Activated CD8-positive, alpha-beta memory T cell treated with anti-CD3 and anti-CD28 coated beads for 24 hours (primary cell): ENCODE measurements around the gene AKR1C3.
"Not testable (repeated sequence)": the region's sequence is repeated elsewhere in the genome, so short reads cannot be mapped to it uniquely, and the experiment has no call there.

Experiments used
- DNase-seq: peaks from one replicate; pipeline ENCODE4 v3.0.0-alpha.2; 2020

Gene AKR1C3

DNA sequence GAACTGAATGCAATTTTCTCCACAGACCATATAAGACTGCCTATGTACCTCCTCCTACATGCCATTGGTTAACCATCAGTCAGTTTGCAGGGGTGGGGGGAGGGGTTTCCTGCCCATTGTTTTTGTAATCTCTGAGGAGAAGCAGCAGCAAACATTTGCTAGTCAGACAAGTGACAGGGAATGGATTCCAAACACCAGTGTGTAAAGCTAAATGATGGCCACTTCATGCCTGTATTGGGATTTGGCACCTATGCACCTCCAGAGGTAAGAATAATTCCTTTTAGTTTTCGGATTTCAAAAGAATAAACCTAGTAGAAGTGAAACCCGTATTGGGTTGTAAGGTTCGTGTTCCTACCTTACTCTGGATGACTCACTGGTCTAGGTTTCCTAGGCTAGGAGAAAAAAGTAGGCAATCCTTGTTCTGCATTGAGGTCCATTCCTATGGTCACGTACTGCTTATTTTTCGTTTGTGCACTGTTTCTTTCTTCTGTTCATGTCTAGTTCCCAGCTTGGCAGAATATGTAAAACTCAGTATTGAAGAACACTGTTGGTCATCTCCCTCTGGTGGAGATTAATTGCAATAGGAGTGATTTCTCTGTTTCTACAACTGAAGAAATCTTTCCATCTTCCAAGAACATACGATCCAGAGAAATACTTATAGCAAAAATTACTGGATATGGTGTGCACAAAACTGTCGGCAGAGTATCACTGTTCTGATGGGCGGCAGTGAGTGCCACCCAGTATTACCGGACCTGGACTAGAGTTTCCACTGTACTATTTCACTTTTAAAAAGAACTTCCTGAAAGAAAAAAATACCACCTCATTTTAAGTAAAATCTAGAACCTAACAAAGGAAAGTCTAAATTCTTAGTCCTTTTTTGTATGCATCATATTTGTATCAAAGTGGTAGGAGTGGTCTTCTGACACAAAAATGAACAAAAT is at the start of gene AKR1C3:
TSS of gene AKR1C3 (plus strand) at position 150 of the 941 bp plus-strand sequence. CDS start at position 181, 31 bp downstream.
- no peak for DNase-seq

DNA sequence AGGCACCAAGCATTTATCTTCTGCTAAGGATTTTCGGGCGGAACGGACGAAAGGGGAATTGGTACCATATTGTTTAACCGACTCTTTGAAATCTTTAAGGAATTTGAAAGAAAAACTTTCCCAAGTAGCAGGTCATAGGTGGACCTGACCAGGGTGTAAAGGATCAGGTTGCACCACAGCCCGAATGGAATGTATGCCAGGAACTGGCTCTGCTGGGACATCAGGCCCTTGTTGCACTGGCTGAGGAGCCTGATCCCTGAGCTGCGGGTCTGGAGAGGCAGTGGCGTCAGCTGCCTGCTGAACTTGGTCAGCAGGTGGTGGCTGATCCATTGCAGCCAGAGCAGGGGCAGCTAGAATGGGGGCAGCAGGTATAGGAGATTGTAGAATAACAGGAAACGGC is 49.1 kb upstream of the AKR1C3 start:
- DNase-seq = no peak

DNA sequence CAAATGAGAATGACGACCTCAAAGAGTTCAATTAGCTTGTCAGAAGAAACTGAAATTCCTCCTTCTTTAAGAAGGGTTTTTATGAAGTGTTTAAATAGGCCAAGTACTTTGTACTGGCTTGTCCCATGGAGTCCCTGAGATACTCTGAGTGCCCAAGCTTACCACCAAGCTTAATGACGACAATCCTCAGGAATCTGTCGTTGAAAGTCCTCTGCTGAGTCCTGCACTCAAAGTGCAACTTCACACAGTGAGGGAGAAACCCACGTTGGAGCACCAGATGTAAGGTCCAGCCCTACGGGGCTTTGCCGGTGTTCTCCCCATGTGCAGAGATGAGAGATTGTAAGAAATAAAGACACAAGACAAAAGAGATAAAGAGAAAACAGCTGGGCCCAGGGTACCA is 47.8 kb upstream of the AKR1C3 start:
- DNase-seq = no peak

DNA sequence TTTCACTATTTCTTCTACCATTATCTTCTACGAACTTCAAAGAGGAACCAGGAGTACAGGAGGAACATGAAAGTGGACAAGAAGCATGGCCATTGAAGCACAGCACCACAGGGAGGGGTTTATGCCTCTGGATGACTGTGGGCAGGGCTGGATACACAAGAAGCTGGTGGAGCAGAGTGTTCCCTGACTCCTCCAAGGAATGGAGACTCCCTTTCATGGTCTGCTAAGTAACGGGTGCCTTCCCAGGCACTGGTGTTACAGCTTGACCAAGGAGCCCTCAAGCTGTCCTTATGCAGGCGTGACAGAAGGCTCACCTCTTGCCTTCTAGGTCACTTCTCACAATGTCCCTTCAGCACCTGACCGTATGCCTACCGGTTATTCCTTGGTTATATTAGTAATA is 47.2 kb upstream of the AKR1C3 start:
- not testable (repeated sequence) for DNase-seq

DNA sequence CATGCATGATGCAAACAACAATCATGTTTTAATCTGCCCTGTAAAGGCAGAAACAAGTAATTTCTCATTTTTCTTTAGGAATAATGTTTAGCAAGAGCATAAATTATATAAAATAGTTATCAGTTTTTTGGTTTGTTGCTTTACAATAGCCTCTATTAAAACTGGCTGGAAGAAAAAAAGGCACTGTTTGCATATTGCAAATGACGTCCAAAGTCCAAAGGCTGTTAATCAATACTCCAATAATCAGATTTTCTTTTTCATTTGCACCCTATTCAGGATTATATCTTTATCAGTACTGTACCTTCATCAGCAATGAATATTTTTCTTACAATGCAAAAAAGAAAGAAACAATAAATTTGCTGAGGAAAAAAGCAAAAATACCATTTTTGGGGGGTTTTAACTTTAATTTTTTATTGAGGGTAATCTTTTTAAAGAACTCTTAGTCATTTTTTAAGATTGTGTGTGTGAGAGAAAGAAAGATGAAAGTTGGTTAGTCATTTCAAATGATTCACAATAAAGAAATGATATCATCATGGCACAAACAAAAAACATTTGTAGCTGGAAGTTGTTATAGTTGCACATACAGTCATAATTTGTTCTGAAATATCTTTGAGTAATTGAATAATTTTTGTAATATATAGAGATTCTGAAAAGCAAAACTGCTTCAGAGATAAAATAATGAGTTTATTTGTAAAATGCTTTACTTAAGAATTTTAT is 46.1 kb upstream of the AKR1C3 start:
- DNase-seq = no peak

DNA sequence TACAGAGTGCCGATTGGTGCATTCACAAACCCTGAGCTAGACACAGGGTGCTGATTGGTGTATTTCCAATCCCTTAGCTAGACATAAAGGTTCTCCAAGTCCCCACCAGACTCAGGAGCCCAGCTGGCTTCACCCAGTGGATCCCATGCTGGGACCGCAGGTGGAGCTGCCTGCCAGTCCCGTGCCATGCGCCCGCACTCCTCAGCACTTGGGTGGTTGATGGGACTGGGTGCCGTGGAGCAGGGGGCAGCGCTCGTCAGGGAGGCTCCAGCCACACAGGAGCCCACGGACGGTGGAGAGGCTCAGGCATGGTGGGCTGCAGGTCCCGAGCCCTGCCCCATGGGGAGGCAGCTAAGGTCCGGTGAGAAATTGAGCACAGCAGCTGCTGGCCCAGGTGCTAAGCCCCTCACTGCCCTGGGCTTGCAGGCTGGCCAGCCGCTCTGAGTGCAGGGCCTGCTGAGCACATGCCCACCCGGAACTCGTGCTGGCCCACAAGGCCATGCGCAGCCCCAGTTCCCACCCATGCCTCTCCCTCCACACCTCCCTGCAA is 41.2 kb upstream of the AKR1C3 start:
- not testable (repeated sequence) for DNase-seq

DNA sequence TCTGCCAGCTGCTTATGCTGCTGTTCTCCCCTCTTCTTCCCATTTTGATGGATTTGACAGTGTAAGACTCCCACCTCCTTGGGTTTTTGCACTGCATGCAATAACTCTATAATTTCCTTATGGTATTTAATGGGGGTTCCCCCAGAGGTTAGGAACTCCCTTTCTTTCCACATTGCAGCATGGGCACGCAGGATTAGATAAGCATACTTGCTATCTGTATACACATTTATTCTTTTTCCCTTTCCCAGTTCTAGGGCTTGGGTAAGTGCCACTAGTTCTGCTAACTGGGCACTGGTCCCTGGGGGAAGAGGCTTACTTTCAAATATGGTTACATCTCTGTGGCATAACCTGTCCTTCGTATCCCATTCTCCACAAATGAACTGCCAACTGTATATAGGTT is 39.4 kb upstream of the AKR1C3 start:
- DNase-seq = not testable (repeated sequence)

DNA sequence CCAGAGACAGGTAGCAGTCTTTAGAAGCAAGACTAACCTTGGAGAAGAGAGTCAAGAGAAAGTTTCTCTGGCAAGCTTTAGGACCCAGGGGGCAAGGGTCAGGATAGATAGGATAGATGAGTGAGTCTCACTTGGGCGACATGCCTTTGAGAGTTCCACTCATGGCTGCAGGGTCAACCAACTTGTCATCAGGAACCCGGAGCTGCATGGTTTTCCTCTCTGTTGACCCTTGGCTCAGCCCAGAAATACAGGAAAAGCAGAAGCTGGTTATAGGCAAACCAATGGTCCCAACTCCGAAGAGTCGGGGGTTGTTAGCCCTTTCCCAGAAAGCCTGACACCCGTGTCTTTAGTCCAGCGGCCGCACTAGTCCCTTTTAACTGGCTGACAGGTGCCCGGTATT is 34.9 kb upstream of the AKR1C3 start:
- DNase-seq = not testable (repeated sequence)

DNA sequence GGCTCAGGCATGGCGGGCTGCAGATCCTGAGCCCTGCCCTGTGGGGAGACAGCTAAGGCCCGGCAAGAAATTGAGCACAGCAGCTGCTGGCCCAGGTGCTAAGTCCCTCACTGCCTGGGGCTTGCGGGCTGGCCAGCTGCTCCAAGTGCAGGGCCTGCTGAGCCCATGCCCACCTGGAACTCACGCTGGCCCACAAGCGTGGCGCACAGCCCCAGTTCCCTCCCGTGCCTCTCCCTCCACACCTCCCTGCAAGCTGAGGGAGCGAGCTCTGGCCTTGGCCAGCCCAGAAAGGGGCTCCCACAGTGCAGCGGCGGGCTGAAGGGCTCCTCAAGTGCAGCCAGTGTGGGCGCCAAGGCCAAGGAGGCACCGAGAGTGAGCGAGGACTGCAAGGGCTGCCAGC is 33.4 kb upstream of the AKR1C3 start:
- DNase-seq = not testable (repeated sequence)

DNA sequence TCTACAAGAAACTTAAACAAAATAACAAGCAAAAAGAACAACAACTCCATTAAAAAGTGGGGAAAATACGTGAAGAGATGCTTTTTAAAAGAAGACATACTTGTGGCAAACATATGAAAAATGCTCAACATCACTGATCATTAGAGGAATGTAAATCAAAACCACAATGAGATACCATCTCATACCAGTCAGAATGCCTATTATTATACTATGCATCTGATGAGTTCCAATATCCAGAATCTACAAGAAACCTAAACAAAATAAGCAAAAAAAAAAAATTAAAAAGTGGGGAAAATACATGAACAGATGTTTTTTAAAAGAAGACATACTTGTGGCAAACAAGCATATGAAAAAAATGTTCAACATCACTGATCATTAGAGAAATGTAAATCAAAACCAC is 29.6 kb upstream of the AKR1C3 start:
- DNase-seq = no peak

DNA sequence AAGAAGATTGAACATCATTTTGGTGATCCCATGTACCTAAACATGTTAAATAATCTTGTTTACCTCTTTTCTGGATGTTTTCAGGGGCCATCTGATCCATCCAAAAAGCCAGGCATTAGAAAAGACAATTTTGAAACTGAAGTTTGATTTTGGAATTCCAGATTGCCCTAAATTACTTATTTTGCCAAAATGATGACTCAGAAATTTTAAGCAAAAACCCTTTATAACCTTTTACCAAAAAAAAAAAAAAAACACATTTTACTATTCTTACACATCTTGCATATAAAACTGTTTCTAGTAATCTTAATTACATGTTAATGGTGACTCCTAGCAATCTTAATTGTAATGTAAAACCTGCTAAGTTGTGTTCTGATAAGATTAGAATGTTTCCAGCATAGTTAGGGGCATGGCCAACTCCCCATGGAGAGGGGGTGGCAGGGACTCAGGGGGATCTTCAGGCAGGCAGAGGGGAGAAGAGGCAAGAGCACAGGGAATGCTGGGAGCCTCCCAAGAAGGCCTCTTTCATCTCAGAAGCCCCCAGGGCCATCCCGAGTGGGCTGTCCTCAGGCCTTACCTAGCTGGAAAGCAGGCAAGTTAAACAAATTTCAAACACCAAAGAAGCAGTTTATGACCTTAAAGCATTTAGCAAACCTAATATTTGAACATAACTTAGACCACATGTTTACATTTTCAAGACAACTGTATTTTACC is 25.8 kb upstream of the AKR1C3 start:
- no peak for DNase-seq

DNA sequence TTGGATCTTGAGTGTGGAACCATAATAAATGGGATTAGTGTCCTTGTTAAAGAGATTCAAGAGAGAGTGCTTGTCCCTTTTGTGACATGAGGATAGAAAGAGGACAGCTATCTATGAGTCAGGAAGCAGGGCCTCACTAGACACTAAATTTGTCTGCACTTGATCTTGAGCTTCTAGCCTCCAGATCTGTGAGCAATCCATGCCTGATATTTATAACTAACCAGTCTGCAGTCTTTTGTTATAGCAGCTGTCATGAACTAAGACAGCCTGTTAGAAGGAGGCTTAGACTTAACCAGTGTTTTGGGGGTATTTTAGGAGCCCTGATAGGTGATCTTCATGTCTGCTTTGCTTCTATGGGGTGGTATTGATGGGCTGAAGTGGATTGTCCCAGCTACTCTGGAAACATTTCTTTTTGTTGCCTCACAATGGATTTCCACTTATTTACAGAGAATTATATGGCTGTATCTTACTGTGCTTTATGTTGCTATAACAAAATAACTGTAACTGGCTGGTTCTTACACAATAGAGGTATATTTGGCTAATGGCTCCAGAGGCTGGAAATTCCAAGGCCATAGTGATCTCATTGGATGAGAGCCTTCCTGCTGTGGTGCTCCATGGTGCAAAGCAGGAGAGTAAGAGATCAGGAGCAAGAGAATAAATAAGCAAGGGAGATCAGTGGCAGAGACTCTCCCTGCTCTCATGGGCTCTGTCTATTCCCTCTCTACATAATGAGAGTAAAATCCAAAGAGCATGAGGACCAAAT is 23.4 kb upstream of the AKR1C3 start:
- DNase-seq = no peak

DNA sequence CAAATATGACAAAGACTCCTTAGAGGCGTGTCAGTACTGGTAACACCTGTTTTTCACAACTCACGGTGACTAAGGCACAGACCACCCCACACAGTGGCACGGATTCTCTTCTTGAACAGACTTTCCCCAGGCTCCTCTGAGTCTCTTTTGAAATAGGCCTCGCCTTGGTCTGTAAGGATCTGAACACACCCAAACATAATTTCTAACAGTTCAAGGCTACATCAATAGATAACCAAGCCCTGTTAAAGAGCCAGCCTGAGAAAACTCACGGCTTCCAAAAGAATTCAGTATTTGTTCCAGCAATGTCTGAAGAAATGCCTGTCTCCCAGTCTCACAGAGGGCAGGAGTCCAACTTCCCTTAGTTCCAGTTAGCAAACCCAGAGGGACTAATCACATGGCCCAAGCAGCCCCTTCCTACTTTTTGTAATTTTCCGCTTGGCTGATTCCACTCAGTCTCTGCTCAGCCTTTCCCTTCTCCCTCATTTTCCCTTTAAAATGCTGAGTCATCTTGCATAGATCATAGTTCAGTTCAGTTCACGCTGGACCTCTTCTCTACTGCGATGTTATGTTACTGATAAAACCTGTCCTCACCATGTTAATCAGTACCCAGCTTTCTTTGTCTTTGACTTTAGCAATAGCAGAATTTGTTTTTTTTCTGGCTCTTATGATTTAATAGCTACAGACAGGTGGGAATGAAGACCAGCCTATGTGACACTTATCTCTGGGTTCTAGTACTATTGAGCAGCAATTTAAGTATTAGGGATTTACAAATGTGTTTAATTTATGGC is 22.6 kb upstream of the AKR1C3 start:
- DNase-seq = no peak

DNA sequence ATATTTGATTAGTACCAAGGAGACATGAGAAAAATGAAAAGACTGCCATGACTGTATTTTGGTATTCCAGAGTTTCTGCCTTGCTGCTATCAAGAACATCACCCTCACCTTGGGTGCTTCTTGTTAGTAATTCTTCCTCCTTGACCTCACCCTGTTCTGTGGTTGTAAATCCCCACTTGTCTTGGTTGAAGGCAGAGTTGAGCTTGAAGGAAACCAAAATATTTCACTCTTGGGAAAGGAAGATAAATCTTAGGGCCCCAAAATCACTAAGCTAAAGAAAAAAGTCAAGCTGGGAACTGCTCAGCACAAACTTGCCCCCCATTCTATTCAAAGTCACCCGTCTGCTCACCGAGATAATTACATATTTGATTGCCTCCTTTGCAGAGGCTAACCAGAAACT is 20.6 kb upstream of the AKR1C3 start:
- no peak for DNase-seq

DNA sequence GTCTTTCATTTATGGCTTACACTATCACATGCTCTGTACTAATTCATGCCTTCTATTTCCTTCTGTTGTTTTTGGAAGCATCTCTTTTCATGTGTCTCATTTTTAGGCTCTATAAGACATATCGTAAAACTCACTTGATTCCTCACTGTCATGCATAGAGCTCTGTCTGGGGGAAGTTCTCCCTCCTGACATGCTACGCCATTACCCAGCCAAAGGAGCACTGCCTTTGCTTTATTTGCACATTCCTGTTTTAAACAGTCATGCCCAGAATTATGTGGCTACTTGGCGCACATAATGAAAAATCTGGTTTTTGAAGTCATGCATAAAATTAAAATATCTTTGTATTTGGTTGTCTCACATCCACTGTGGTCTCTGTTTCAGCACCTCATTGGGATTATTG is 17.6 kb upstream of the AKR1C3 start:
- no peak for DNase-seq

DNA sequence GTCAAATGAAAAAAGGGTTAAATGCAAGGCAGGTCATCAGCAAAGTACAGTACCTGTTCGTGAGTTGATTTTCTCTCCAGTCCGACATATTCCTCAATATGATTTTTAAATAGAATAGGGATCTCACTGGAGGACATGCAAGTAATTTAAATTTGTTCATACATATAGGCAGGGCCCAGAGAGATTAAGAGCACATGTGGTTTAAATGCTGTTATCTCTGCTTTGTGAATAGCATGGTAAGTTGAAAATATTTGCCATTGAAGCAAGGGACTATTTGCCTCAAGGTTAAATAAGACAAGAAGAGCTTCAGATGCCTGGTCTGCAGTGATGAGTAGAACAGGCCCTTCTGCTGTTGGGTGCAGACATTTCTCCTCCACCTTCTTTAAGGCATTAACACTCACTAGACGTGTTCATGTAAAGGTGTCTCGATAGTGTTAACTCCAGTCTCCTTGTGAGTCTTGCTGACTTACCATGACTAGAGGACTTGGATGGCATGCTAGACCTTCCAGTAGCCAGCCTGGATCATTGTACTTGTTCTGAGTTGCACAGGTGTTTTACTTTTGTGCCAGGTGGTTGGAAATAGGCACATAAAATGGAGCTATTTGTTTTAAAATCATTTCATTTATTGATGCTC is 15.6 kb upstream of the AKR1C3 start:
- no peak for DNase-seq

DNA sequence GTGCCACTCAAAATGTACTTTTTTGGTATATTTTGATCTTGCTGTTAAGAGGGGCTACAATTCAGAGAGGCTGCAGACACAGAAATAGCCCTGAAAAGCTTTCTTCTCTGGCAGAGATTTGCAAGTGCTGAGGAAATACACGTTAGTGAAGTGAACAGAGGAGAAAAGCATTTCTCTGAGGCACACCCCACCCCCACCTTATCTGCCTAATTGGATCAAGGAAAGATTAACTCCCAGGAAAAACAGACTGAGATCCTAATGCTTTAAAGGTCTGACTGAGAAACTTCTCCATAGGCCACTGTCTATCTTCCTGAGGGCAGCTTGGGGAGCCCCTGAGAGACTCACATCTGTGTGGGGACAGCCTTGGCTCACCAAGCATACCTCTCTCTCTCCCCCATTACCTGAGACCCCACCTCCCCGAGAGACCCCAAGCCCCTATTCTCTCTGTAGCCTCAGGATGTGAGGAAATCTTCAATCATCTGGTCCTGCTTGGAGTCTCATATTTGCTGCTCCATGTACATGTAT is 14.8 kb upstream of the AKR1C3 start:
- DNase-seq = no peak

DNA sequence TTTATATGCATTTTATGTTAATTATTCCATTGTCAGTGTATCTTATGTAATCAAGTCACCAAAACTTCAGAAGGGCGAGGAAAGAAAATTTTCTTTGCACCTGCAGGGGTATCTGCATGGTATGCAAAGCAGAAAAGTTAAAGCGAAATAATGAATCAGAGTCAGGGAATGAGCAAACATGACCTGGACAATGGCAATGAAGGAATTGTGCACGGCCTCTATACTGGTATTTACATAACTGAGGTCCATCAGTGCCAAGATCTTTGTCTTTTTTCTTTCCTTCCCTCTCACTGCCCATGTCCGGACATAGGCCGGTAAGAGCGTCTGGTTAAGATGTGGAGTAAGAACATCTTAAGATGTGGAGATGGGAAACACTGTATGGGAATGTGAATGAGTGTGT is 14.4 kb upstream of the AKR1C3 start:
- no peak for DNase-seq

DNA sequence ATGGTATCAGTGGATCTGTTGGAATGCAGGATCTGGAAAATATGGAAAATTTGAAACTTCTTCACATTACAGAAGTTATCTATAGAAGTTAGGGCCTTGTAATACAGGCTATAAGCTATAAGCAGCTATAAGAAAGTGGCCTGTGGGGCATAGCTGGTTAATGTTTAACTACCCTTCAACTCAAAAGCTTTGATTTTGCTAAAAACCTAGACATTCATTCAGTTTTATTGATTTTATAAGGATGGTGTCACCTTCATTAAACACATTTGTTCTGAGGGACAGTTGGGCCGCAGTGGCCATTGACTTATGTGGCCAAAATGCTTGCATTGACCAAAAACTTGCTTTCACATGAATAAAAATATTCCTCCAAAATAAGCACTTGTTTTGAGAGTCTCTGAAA is 13.1 kb upstream of the AKR1C3 start:
- no peak for DNase-seq

DNA sequence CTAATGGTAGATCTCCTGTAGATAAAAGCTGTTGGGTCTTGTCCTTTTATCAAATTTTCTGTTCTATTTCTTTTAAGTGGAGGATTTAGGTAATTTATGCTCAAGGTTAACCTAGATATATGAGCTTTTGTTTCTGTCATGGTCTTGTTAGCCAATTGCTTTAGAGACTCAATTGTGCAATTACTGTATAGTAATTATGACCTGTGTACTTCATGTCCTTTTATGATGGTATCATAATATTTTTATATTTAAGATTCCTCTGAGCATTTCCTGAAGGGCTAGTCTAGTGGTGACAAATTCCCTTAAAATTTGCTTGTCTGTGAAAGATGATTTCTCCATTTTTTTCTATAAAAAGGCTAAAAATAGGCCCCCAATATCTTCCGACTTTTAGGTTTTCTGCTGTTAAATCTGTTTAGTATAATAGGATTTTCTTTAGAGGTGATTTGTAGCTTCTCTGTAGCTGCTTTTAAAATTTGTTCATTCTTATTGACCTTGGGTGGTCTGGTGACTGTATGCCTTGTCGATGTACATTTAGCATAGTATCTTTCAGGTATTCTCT is 5.4 kb upstream of the AKR1C3 start:
- DNase-seq = no peak
